HG02943 (cell line): ENCODE data around the gene GATA2.

Source experiments
- ATAC-seq: cut with Tn5 transposase; IDR thresholded peaks from one replicate; pipeline ENCODE4 v1.9.1; 2021; ENCODE audit warnings: mild to moderate bottlenecking, low read depth, moderate library complexity; ENCODE audit not compliant: unreplicated experiment

Gene GATA2

DNA sequence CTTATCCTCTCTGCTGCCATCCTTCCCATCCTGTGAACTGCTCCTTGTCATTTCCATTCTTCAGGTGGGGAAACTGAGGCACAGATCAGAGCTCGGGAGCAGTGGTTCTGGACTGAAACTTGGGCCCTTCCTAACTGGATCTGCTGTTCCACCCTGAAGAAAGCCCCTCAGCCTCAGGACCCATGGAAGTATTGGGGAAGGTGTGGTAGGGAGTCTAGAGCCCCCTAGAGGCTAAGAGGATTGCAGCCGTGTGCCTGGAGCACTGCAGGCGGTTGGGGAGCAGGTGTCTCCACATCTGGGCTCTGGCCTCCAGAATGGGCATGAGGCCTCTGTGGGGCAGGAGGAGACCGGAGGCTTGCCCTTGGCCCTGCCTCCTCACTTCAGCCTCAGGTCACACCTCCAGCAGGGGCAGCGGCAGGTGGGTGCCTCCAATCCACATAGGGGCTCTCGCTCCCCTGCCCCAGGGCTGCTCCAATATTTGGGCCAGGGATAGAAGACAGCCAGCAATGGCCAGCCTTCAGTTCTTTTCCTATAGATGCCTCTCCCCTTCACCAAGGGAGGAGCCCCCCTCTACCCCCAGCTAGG is 54.4 kb downstream of the GATA2 start:
- ATAC-seq = no peak

DNA sequence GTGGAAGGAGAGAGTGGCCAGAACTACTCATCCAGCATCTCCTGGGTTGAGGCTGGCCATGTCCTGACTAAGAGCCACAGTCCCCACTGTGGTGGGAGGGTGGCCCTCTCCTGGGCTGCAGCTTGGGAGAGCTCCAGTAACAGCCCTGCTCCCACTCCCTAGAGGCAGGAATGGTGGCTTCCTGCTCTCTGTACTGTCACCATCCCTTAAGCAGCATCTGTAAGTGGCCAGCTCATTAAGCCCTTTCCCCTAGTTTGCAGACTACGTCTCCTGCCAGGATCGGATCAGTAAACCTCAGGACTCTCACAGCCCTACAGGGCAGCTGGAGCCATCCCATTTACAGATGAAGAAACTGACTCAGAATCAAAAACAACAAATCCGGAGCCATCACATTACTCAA is 56.8 kb downstream of the GATA2 start:
- ATAC-seq = no peak

GRCh38 chr3:128435561-128435960 is 57.4 kb downstream of the GATA2 start:
- ATAC-seq = no peak

DNA sequence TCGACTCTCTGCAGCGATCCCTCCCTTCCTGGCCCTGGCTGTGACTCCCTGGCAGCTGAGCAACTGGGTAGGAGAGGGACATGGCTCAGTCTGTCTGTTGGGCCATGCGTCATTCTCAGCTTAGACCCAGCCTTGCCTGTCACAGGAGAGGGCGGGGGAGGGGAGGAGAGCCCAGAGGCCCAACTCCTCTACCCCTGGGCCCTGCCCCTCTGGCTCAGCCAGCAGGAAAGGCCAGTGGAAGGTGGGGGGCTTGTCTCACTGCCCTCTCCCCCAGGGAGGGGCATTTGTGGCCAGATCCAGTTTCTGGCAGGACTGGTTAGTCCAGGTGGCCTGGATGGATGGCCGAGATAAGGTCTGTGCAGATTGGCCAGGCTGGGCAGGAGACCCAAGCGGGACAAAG is 57.9 kb downstream of the GATA2 start:
- no peak for ATAC-seq

GRCh38 chr3:128434524-128434923 is 58.5 kb downstream of the GATA2 start:
- no peak for ATAC-seq

DNA sequence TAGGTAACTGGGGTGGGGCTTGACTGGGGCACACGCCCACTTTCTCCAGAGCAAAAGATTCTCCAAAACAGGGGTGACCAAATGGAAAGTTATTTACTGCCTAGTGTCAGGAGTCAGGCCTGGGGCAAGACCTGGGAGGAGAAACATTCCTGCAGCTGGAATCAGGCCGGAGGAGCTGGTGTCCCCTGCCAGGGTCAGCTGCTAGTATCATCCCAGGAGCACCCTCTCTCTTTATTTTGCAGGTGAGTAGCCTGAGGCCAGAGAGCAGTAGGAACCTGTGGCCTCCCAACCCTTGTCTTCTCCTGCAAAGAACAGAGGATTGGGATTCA is 59.2 kb downstream of the GATA2 start:
- ATAC-seq = no peak

DNA sequence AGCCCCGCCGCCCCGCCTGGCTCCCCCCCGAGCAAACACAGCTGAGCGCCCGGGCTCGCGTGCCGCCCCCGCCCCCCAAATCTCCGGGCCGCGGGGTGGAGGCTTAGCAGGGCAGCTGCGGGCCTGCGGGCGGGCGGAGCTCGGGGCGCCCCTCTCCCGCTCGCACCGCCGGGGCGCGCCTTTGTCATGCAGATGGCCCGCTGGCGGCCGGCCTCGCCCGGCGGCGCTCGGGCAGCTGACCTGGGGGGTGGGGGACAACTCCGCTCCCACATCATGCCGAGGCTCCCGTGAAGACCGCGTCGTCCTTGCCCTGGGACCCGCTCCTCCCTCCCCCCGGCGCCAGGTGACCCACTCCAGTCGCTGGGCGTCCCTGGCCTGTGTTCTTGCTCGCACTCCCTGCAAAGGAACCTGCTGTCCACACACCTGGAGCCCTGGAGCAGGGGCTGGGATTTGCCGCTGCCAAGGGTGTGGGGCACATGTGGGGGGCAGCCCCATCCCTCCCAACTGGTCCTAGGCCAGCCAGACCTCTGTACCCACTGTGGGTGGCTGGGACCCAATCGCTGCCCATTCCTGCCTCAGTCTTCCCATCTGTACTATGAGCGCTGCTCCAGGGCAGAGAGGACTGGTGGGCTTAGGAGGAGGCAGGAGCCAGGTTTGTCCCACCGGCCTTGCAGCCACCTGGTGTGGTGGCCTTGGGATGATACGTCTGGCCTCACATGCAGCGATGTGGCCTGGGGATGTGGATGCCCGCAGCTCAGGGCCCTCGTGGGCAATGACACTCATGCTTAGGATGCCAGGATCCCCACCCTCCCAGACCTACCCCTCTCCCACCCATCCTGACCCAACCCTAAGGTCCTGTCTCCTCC is 59.8 kb downstream of the GATA2 start:
- no peak for ATAC-seq

GRCh38 chr3:128432301-128432970 is 60.6 kb downstream of the GATA2 start:
- ATAC-seq = no peak

- no peak for ATAC-seq
Observed at GRCh38 chr3:128431803-128432300, 61.1 kb downstream of the GATA2 start.

- no peak for ATAC-seq
Observed at GRCh38 chr3:128430731-128431130, 62.3 kb downstream of the GATA2 start.

DNA sequence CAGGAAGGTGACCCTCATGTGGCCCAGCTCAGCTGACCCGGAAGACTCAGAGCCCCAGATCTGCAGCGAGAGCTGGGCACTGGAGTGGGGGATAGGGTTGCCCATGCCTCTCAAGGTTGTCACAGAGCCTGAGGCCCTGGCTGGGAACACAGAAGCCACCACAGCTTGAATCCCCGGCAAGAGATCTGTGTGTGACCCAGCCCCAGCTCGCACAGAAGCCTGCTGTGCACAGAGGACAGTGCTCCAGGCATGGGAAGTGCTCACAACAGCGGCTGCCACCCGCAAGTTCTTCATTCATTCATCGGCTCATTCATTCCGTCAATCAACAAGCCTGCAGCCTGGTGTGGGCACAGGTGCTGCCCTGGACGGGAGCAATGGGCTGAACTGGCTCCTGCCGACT is 62.7 kb downstream of the GATA2 start:
- no peak for ATAC-seq

DNA sequence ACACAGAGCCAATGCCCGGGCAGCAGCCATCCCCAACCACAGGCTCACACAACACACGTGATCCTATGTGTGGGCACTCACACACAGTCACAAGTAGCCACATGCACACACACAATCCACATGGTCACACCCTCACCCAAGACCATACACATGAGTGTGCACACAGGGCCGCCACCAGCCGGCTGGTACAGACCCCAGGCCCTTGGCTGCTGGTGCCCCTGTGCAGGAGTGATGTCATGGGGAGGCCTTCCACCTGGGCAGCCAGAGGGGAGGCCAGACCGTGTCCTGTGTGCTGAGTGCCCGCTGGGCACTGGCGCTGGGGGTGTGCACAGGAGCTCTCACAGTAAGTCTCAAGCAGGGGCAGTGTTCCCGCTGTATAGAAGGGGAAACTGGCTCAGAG is 63.2 kb downstream of the GATA2 start:
- ATAC-seq = no peak
